Peyer's patch (tissue), 4 donors: ENCODE data around the gene EHD4.

ENCODE experiments used
- CTCF ChIP-seq, 6 experiments: fragments of 450-650 bp in 4 of 6; fragments of 200-600 bp in 2 of 6; sonication (generic) in 1 of 6; IDR thresholded peaks; one replicate each; pipeline ENCODE4 v1.5.1; 2017 to 2019; ENCODE audit warnings: antibody characterized with exemption in 6 of 6, mild to moderate bottlenecking in 3 of 6, moderate library complexity in 1 of 6
- POLR2A ChIP-seq, 2 donors: fragments of 450-650 bp; IDR thresholded peaks; one replicate each; pipeline ENCODE4 v1.5.1; 2017; ENCODE audit warnings: antibody characterized with exemption in 2 of 2, mild to moderate bottlenecking in 2 of 2, moderate library complexity in 2 of 2

GRCh38 chr15:41950127-41950483 is 22.3 kb downstream of the EHD4 start:
- TF ChIP-seq CTCF (IDR thresholded peaks at IDR 0.05) (no peak), POLR2A (IDR thresholded peaks at IDR 0.05) (no peak)
